Endometrial microvascular endothelial cells (primary cell): Measurements from ENCODE around the gene PIK3R4. TPM values are rescaled to one million over a fixed set of nuclear protein-coding genes. Genes with fewer than 3 reads are reported as not detected.

Experiments used
- in situ Hi-C: cut with HindIII; loops from 2 replicates; pipeline ENCODE4 v1.10.0; 2017; ENCODE audit warnings: low sequenced_read_pairs, low pct_unique_long_range_greater_than_20kb; ENCODE audit errors: inconsistent ontology term
- total RNA-seq: library from RNA; depleted of rRNA; stranded (reverse); fragments of >200 nt; gene quantifications from one replicate; pipeline ENCODE4 v1.2.3, GENCODE V29; 2015; ENCODE audit errors: inconsistent ontology term

The PIK3R4 gene
- 24.1 TPM for total RNA-seq

- in situ Hi-C loops: no loop called here
These were observed at the start of gene PIK3R4 for GRCh38 chr3:130746246-130747039. Gene PIK3R4, minus strand, starts transcription at chr3:130746829. Its CDS starts 1,611 bp downstream, at chr3:130745218.

- in situ Hi-C loops: no loop called here
These were observed 48.8 kb upstream of the PIK3R4 start for GRCh38 chr3:130795396-130795795.

GRCh38 chr3:130792246-130792645 lies 45.6 kb upstream of the PIK3R4 start:
- in situ Hi-C loops: no loop called here

- in situ Hi-C loops: no loop called here
These were observed 43.2 kb upstream of the PIK3R4 start for GRCh38 chr3:130789782-130790322.

GRCh38 chr3:130787422-130788068 lies 40.9 kb upstream of the PIK3R4 start:
- in situ Hi-C loops: no loop called here

- in situ Hi-C loops: no loop called here
These were observed 39.7 kb upstream of the PIK3R4 start for GRCh38 chr3:130786306-130786705.

- in situ Hi-C loops: no loop called here
These were observed 37.0 kb upstream of the PIK3R4 start for GRCh38 chr3:130783629-130784028.

- in situ Hi-C loops: no loop called here
These were observed 32.9 kb upstream of the PIK3R4 start for GRCh38 chr3:130779486-130779885.

GRCh38 chr3:130779031-130779430 lies 32.4 kb upstream of the PIK3R4 start:
- in situ Hi-C loops: no loop called here

GRCh38 chr3:130773366-130773765 lies 26.7 kb upstream of the PIK3R4 start:
- in situ Hi-C loops: no loop called here

GRCh38 chr3:130772129-130772528 lies 25.5 kb upstream of the PIK3R4 start:
- in situ Hi-C loops: no loop called here

- in situ Hi-C loops: no loop called here
These were observed 24.0 kb upstream of the PIK3R4 start for GRCh38 chr3:130770644-130771043.

GRCh38 chr3:130761730-130762311 lies 15.2 kb upstream of the PIK3R4 start:
- in situ Hi-C loops: no loop called here

GRCh38 chr3:130760922-130761321 lies 14.3 kb upstream of the PIK3R4 start:
- in situ Hi-C loops: no loop called here

- in situ Hi-C loops: no loop called here
These were observed 13.2 kb upstream of the PIK3R4 start for GRCh38 chr3:130759692-130760338.

- in situ Hi-C loops: no loop called here
These were observed 12.2 kb upstream of the PIK3R4 start for GRCh38 chr3:130758624-130759369.

GRCh38 chr3:130757611-130758150 lies 11.1 kb upstream of the PIK3R4 start:
- in situ Hi-C loops: no loop called here

- in situ Hi-C loops: no loop called here
These were observed 9.0 kb upstream of the PIK3R4 start for GRCh38 chr3:130755666-130756065.
